Smooth muscle cell (in vitro differentiated cells): ENCODE data around the gene SNAPC5. TPM values are rescaled to one million over a fixed set of nuclear protein-coding genes. Genes with fewer than 3 reads are reported as not detected.

Experiments
- DNase-seq: peaks from one replicate; lab custom pipeline; 2025; ENCODE audit not compliant: unreplicated experiment; lab: John Stamatoyannopoulos, UW
- H2AFZ ChIP-seq: fragments of 200-600 bp; sonication (generic); 2 replicates; pipeline ENCODE4 v1.6.0; 2016; ENCODE audit warnings: antibody characterized with exemption, low read depth, mild to moderate bottlenecking
- H3F3A ChIP-seq: fragments of 200-600 bp; sonication (generic); 2 replicates; pipeline ENCODE4 v1.6.0; 2017; ENCODE audit warnings: antibody characterized with exemption, low read depth
- H3K27ac ChIP-seq: fragments of 200-600 bp; sonication (generic); 2 replicates; pipeline ENCODE4 v1.5.1; 2016; ENCODE audit warnings: low read depth, mild to moderate bottlenecking
- H3K27me3 ChIP-seq: fragments of 200-600 bp; sonication (generic); 2 replicates; pipeline ENCODE4 v1.6.1; 2016; ENCODE audit warnings: low read depth, mild to moderate bottlenecking
- H3K36me3 ChIP-seq: fragments of 200-600 bp; sonication (generic); 2 replicates; pipeline ENCODE4 v1.5.1; 2016; ENCODE audit warnings: low read depth
- H3K4me1 ChIP-seq: fragments of 200-600 bp; sonication (generic); 2 replicates; pipeline ENCODE4 v1.5.1; 2016; ENCODE audit warnings: low read depth
- H3K4me2 ChIP-seq: fragments of 200-600 bp; sonication (generic); 2 replicates; pipeline ENCODE4 v1.6.0; 2016; ENCODE audit warnings: mild to moderate bottlenecking
- H3K4me3 ChIP-seq: fragments of 200-600 bp; sonication (generic); 2 replicates; pipeline ENCODE4 v1.5.1; 2016; ENCODE audit warnings: mild to moderate bottlenecking
- H3K79me2 ChIP-seq: fragments of 200-600 bp; sonication (generic); 2 replicates; pipeline ENCODE4 v1.6.0; 2016; ENCODE audit warnings: low read depth, mild to moderate bottlenecking
- H3K9ac ChIP-seq: fragments of 200-600 bp; sonication (generic); 2 replicates; pipeline ENCODE4 v1.6.0; 2016; ENCODE audit warnings: low read depth
- H3K9me3 ChIP-seq: fragments of 200-600 bp; sonication (generic); replicated peaks from 2 replicates; pipeline ENCODE4 v1.5.1; 2016; ENCODE audit warnings: low read depth
- H4K20me1 ChIP-seq: fragments of 200-600 bp; sonication (generic); 2 replicates; pipeline ENCODE4 v1.6.0; 2016; ENCODE audit warnings: low read depth
- CTCF ChIP-seq: fragments of 200-600 bp; sonication (generic); IDR thresholded peaks from 2 replicates; pipeline ENCODE4 v1.5.1; 2017; ENCODE audit warnings: borderline replicate concordance, mild to moderate bottlenecking, antibody characterized with exemption; ENCODE audit not compliant: insufficient read depth, poor library complexity, severe bottlenecking
- WGBS: methylation state at CpG from one replicate; pipeline ENCODE4 v1.1.7; 2016; ENCODE audit warnings: low lambda C conversion rate; 5-methylcytosine and 5-hydroxymethylcytosine counted together
- polyA plus RNA-seq: library from polyadenylated mRNA; unstranded; fragments of >200 nt; fragmentation: Nextera tagmentation; extraction: Ambion mirVana; gene quantifications from 2 replicates; pipeline ENCODE4 v1.2.1, GENCODE V29; 2016
- total RNA-seq: library from RNA; depleted of rRNA; stranded (reverse); fragments of >200 nt; gene quantifications from 2 replicates; pipeline ENCODE4 v1.2.3, GENCODE V29; 2014

The SNAPC5 gene
- total RNA-seq (12.9 and 19.1 TPM in 2 replicates), polyA plus RNA-seq (27.0 TPM in 2 replicates)

- Histone ChIP-seq H2AFZ (no peak within 1 kb of the TSS), H3K4me3 (peak within 1 kb of the TSS; percentile 75), H3K79me2 (peaks cover 40% of the 10 kb centered on the region), H3K9me3 (no peaks in the 10 kb centered on the region), H3K27me3 (no peaks in the 10 kb centered on the region), H3K9ac (peak within 1 kb of the TSS; percentile 81), H3K4me1 (peaks cover 9% of the 10 kb centered on the region), H3K4me2 (peak within 1 kb of the TSS; percentile 93), H3K27ac (peak within 1 kb of the TSS; percentile 83), H3K36me3 (peaks cover 30% of the 10 kb centered on the region), H3F3A (peaks cover 45% of the 10 kb centered on the region), H4K20me1 (peaks cover 47% of the 10 kb centered on the region)
- peak; percentile 86 for DNase-seq
- TF ChIP-seq CTCF = peak; percentile 98
- 10% methylated on average over 43 of the region's 43 CpGs for WGBS
Observed at GRCh38 chr15:66497502-66498455, at the start of gene SNAPC5. SNAPC5 (minus strand) TSS chr15:66497762; CDS start chr15:66497731, 31 bp downstream.

- Histone ChIP-seq H3K9me3 (no peaks in the 10 kb centered on the region), H3K4me3 (no peak overlapping the region), H4K20me1 (no peaks in the 10 kb centered on the region), H3K27me3 (no peaks in the 10 kb centered on the region), H3F3A (no peaks in the 10 kb centered on the region), H2AFZ (no peak overlapping the region), H3K79me2 (no peaks in the 10 kb centered on the region), H3K36me3 (peaks cover 5% of the 10 kb centered on the region), H3K9ac (no peak overlapping the region), H3K4me1 (no peaks in the 10 kb centered on the region), H3K27ac (no peak overlapping the region), H3K4me2 (no peak overlapping the region)
- TF ChIP-seq CTCF = no peak
- 97% methylated on average over 1 of the region's 1 CpG for WGBS
- no peak for DNase-seq
Observed at GRCh38 chr15:66545255-66545654, 47.7 kb upstream of the SNAPC5 start.

GRCh38 chr15:66542896-66543295, 45.3 kb upstream of the SNAPC5 start:
- Histone ChIP-seq H4K20me1 (no peaks in the 10 kb centered on the region), H3K79me2 (no peaks in the 10 kb centered on the region), H2AFZ (no peak overlapping the region), H3K27me3 (no peaks in the 10 kb centered on the region), H3K27ac (no peak overlapping the region), H3K4me2 (no peak overlapping the region), H3K4me3 (no peak overlapping the region), H3K9me3 (no peaks in the 10 kb centered on the region), H3K36me3 (peaks cover 9% of the 10 kb centered on the region), H3K4me1 (no peaks in the 10 kb centered on the region), H3K9ac (no peak overlapping the region), H3F3A (no peaks in the 10 kb centered on the region)
- WGBS = 98% methylated on average over 4 of the region's 4 CpGs
- no peak for TF ChIP-seq CTCF
- no peak for DNase-seq

- H3F3A ChIP-seq = no peaks in the 10 kb centered on the region
- 93% methylated on average over 9 of the region's 9 CpGs for WGBS
- H2AFZ ChIP-seq = no peak overlapping the region
Observed at GRCh38 chr15:66535056-66535455, 37.5 kb upstream of the SNAPC5 start.

More at GRCh38 chr15:66535056-66535455, 37.5 kb upstream of the SNAPC5 start:
- peaks cover 8% of the 10 kb centered on the region for H3K36me3 ChIP-seq
- H3K4me2 ChIP-seq = no peak overlapping the region
- no peak overlapping the region for H3K27ac ChIP-seq
- H3K79me2 ChIP-seq = no peaks in the 10 kb centered on the region
- H3K4me3 ChIP-seq = no peak overlapping the region
- DNase-seq = no peak
- no peaks in the 10 kb centered on the region for H3K4me1 ChIP-seq
- TF ChIP-seq CTCF = no peak
- H4K20me1 ChIP-seq = no peaks in the 10 kb centered on the region
- H3K9me3 ChIP-seq = no peaks in the 10 kb centered on the region
- H3K27me3 ChIP-seq = no peaks in the 10 kb centered on the region
- H3K9ac ChIP-seq = no peak overlapping the region
